ENCODE data around the gene NME4.

NME4 gene

GRCh38 chr16:425082-425718 lies 28.2 kb downstream of the NME4 start, which contains the start of gene RAB11FIP3:
RAB11FIP3 (plus strand) TSS chr16:425649; CDS start chr16:426007, 358 bp downstream.
- DNase-seq (ENCODE audit: low spot score) (peak; percentile 92), FAIRE-seq (no peak)

- no peak for DNase-seq (ENCODE audit: low spot score)
- FAIRE-seq: no peak
These were observed 28.7 kb downstream of the NME4 start for GRCh38 chr16:425740-426114.

- FAIRE-seq (no peak), DNase-seq (ENCODE audit: low spot score) (peak; percentile 17)
These were observed 29.3 kb downstream of the NME4 start for GRCh38 chr16:426115-426905.

GRCh38 chr16:426906-427249 lies 29.9 kb downstream of the NME4 start:
- FAIRE-seq (no peak), DNase-seq (ENCODE audit: low spot score) (no peak)

DNA sequence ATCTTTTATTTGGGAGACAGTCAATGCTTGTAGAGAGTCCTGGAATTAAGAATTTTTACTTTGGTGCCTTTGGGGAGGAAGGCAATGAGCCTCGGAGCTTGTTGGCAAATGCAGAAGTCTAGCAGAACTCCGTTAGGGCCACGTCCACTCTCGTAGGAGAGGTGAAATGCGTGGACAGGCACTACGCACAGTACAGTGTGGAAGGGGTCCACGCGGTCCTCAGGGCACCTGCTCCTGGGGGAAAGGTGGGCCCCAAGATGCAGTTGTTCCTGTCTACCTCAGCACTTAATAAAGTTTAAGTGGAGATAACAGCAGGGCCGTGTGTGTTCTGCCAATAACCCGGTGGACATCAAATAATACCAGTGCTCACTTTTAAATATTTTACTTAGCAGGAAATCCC lies 30.3 kb downstream of the NME4 start:
- DNase-seq (ENCODE audit: low spot score): no peak
- no peak for FAIRE-seq

DNA sequence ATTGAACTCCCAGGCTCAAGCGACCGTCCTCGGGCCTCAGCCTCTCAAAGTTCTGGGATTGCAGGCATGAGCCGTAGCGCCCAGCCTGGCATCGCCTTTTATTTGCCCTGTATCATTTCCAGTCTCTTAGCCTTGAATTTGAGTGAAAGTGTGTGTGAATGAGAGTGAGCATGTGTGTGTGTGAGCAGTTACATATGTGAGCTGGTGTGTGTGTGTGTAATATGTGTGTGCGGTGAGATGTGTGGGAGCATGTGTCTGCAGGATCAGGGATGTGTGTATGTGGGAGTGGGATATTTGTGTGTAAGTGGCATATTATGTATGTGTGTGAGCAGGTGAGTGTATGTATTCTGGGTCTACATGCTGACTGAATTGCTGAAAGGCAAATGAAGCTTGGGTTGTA lies 33.9 kb downstream of the NME4 start:
- FAIRE-seq (peak; percentile 69), DNase-seq (ENCODE audit: low spot score) (no peak)

- no peak for DNase-seq (ENCODE audit: low spot score)
- FAIRE-seq: no peak
These were observed 43.6 kb downstream of the NME4 start for GRCh38 chr16:440627-441026.

- DNase-seq (ENCODE audit: low spot score): no peak
- FAIRE-seq: no peak
These were observed 44.4 kb downstream of the NME4 start for GRCh38 chr16:441447-441846.

DNA sequence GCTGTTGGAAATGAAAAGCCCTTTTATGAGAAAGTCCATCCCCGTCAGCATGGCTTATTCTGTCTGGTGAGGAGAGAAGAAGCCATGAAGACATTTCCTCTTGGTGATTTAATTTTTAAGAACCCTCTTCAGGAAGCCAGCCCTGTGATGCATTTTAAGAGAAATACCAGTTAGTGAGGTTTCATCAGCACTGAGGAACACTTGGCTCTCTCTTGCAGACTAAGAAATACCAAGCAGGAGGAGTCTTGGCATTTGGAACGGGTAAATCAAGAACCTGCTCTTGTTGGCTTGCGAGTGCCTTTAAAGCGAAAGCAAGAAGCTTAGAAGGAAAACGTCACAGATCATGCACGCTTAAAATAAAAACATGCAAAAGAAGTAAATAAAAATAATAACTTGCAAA lies 46.0 kb downstream of the NME4 start:
- DNase-seq (ENCODE audit: low spot score) (no peak), FAIRE-seq (no peak)

DNA sequence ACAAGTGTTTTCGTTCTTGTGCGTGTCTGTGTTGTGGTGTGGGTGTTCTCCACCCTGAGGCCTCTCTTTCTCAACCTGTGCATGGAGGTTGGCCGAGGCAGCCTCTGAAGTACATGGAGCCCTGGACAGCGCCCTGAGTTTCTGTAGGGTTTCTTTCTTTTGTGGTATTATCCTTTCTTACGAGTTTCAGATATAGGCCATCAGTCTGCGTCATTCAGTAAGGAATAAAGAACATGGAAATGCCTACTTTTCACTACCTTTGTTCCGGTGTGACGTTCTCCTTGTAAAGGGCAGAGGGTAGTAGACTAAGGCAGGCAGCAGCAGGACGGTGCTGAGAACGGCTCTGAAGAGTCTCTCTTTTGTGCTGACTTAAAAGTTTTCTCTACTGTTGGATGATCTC lies 47.0 kb downstream of the NME4 start:
- DNase-seq (ENCODE audit: low spot score): no peak
- FAIRE-seq: no peak

- no peak for DNase-seq (ENCODE audit: low spot score)
- FAIRE-seq: no peak
These were observed 48.6 kb downstream of the NME4 start for GRCh38 chr16:445566-445965.

Data from urothelium cell line (cell line).